Activated T-helper 1 cell treated with anti-CD3 and anti-CD28 coated beads, Interleukin-12 subunit alpha, Interleukin-12 subunit beta, Interleukin-2, Interleukin-4 antibody, amounts not matched to agents 30 ng/mL and 10 ng/mL and 1 ng/mL, durations not matched to agents 14 hours and 24 hours and 36 hours (primary cell): ENCODE data around the gene ZMYM3. TPM values are rescaled to one million over a fixed set of nuclear protein-coding genes. Genes with fewer than 3 reads are reported as not detected.

Experiments
- DNase-seq: peaks from one replicate; pipeline ENCODE4 v3.0.0; 2021; ENCODE audit warnings: low spot score
- H3K27ac Mint-ChIP-seq: one replicate; pipeline ENCODE4 v1.8.0; 2021; ENCODE audit warnings: mild to moderate bottlenecking, mixed read lengths
- H3K27me3 Mint-ChIP-seq: one replicate; pipeline ENCODE4 v1.8.0; 2022; ENCODE audit warnings: mild to moderate bottlenecking, moderate library complexity, mixed read lengths; ENCODE audit not compliant: insufficient read depth
- H3K36me3 Mint-ChIP-seq: one replicate; pipeline ENCODE4 v1.8.0; 2021; ENCODE audit warnings: low read depth, mixed read lengths
- H3K4me1 Mint-ChIP-seq: one replicate; pipeline ENCODE4 v1.8.0; 2021; ENCODE audit warnings: low read depth, mixed read lengths
- H3K4me3 Mint-ChIP-seq: one replicate; pipeline ENCODE4 v1.8.0; 2021; ENCODE audit warnings: mild to moderate bottlenecking, moderate library complexity, mixed read lengths
- H3K9me3 Mint-ChIP-seq: one replicate; pipeline ENCODE4 v1.8.0; 2021; ENCODE audit warnings: mixed read lengths
- intact Hi-C: fragments of 100-400 bp; cut with micrococcal nuclease; formaldehyde crosslinking; loops from one replicate; pipeline ENCODE4 v1.15.1; 2024
- total RNA-seq: library from RNA; stranded (reverse); gene quantifications from 2 replicates; pipeline ENCODE4 v1.2.3, GENCODE V29; 2022

ZMYM3 gene
- total RNA-seq, 1 donor from 2014 or later = 12.6 TPM

- Mint-ChIP-seq H3K4me1 (no peaks in the 10 kb centered on the region), H3K27ac (no peak overlapping the region), H3K27me3 (no peaks in the 10 kb centered on the region), H3K36me3 (peaks cover 40% of the 10 kb centered on the region), H3K9me3 (no peaks in the 10 kb centered on the region), H3K4me3 (no peak overlapping the region)
- no peak for DNase-seq
- intact Hi-C loops = no loop called here
Observed at GRCh38 chrX:71244359-71245128, 9.4 kb downstream of the ZMYM3 start.

GRCh38 chrX:71241301-71241700, 12.6 kb downstream of the ZMYM3 start:
- Mint-ChIP-seq H3K27me3 (no peaks in the 10 kb centered on the region), H3K27ac (no peak overlapping the region), H3K4me3 (no peak overlapping the region), H3K36me3 (peaks cover 37% of the 10 kb centered on the region), H3K9me3 (no peaks in the 10 kb centered on the region), H3K4me1 (no peaks in the 10 kb centered on the region)
- no peak for DNase-seq
- intact Hi-C loops = no loop called here

GRCh38 chrX:71239781-71240180, 14.2 kb downstream of the ZMYM3 start:
- intact Hi-C loops = no loop called here
- no peak overlapping the region for H3K27ac Mint-ChIP-seq
- DNase-seq = no peak
- H3K36me3 Mint-ChIP-seq = peaks cover 33% of the 10 kb centered on the region
- no peaks in the 10 kb centered on the region for H3K9me3 Mint-ChIP-seq
- H3K27me3 Mint-ChIP-seq = no peaks in the 10 kb centered on the region
- no peaks in the 10 kb centered on the region for H3K4me1 Mint-ChIP-seq
- H3K4me3 Mint-ChIP-seq = no peak overlapping the region

GRCh38 chrX:71236836-71237235, 17.1 kb downstream of the ZMYM3 start:
- H3K27ac Mint-ChIP-seq = no peak overlapping the region
- DNase-seq = no peak
- intact Hi-C loops = no loop called here
- no peaks in the 10 kb centered on the region for H3K9me3 Mint-ChIP-seq
- no peaks in the 10 kb centered on the region for H3K27me3 Mint-ChIP-seq
- H3K4me1 Mint-ChIP-seq = no peaks in the 10 kb centered on the region
- peaks cover 18% of the 10 kb centered on the region for H3K36me3 Mint-ChIP-seq
- no peak overlapping the region for H3K4me3 Mint-ChIP-seq

- no peak overlapping the region for H3K27ac Mint-ChIP-seq
- no peaks in the 10 kb centered on the region for H3K27me3 Mint-ChIP-seq
- no peak overlapping the region for H3K4me3 Mint-ChIP-seq
- no peaks in the 10 kb centered on the region for H3K4me1 Mint-ChIP-seq
- H3K9me3 Mint-ChIP-seq = no peaks in the 10 kb centered on the region
- DNase-seq = no peak
- intact Hi-C loops = no loop called here
- peaks cover 10% of the 10 kb centered on the region for H3K36me3 Mint-ChIP-seq
Observed at GRCh38 chrX:71235482-71235881, 18.5 kb downstream of the ZMYM3 start.

GRCh38 chrX:71228063-71228642, 25.8 kb downstream of the ZMYM3 start:
- no peaks in the 10 kb centered on the region for H3K9me3 Mint-ChIP-seq
- intact Hi-C loops = no loop called here
- H3K36me3 Mint-ChIP-seq = no peaks in the 10 kb centered on the region
- DNase-seq = no peak
- no peaks in the 10 kb centered on the region for H3K4me1 Mint-ChIP-seq
- no peak overlapping the region for H3K4me3 Mint-ChIP-seq
- H3K27me3 Mint-ChIP-seq = peaks cover 3% of the 10 kb centered on the region
- no peak overlapping the region for H3K27ac Mint-ChIP-seq

- Mint-ChIP-seq H3K27me3 (peaks cover 3% of the 10 kb centered on the region), H3K4me3 (no peak overlapping the region), H3K9me3 (no peaks in the 10 kb centered on the region), H3K27ac (no peak overlapping the region), H3K36me3 (no peaks in the 10 kb centered on the region), H3K4me1 (no peaks in the 10 kb centered on the region)
- intact Hi-C loops = no loop called here
- no peak for DNase-seq
Observed at GRCh38 chrX:71227370-71228062, 26.4 kb downstream of the ZMYM3 start.

GRCh38 chrX:71225676-71226075, 28.3 kb downstream of the ZMYM3 start:
- Mint-ChIP-seq H3K27me3 (peaks cover 3% of the 10 kb centered on the region), H3K9me3 (no peaks in the 10 kb centered on the region), H3K27ac (no peak overlapping the region), H3K4me1 (no peaks in the 10 kb centered on the region), H3K4me3 (no peak overlapping the region), H3K36me3 (no peaks in the 10 kb centered on the region)
- no peak for DNase-seq
- intact Hi-C loops = no loop called here

GRCh38 chrX:71225009-71225408, 28.9 kb downstream of the ZMYM3 start:
- Mint-ChIP-seq H3K27ac (no peak overlapping the region), H3K9me3 (no peaks in the 10 kb centered on the region), H3K36me3 (no peaks in the 10 kb centered on the region), H3K4me3 (no peak overlapping the region), H3K4me1 (no peaks in the 10 kb centered on the region), H3K27me3 (peaks cover 3% of the 10 kb centered on the region)
- no peak for DNase-seq
- intact Hi-C loops = no loop called here

GRCh38 chrX:71224098-71224708, 29.7 kb downstream of the ZMYM3 start:
- Mint-ChIP-seq H3K4me1 (no peaks in the 10 kb centered on the region), H3K4me3 (no peak overlapping the region), H3K9me3 (no peaks in the 10 kb centered on the region), H3K27me3 (peaks cover 3% of the 10 kb centered on the region), H3K36me3 (no peaks in the 10 kb centered on the region), H3K27ac (no peak overlapping the region)
- DNase-seq = no peak
- intact Hi-C loops = no loop called here

GRCh38 chrX:71222929-71223328, 31.0 kb downstream of the ZMYM3 start, which contains the start of gene GJB1:
TSS of gene GJB1 (plus strand) at chrX:71223224. CDS start at chrX:71223708, 484 bp downstream.
- H3K4me1 Mint-ChIP-seq = no peaks in the 10 kb centered on the region
- no peak within 1 kb of the TSS for H3K4me3 Mint-ChIP-seq
- H3K36me3 Mint-ChIP-seq = no peaks in the 10 kb centered on the region
- H3K9me3 Mint-ChIP-seq = no peaks in the 10 kb centered on the region
- intact Hi-C loops = no loop called here
- no peak within 1 kb of the TSS for H3K27ac Mint-ChIP-seq
- H3K27me3 Mint-ChIP-seq = peaks cover 1% of the 10 kb centered on the region
- DNase-seq = no peak

GRCh38 chrX:71221145-71221544, 32.8 kb downstream of the ZMYM3 start:
- no peaks in the 10 kb centered on the region for H3K9me3 Mint-ChIP-seq
- intact Hi-C loops = no loop called here
- no peaks in the 10 kb centered on the region for H3K4me1 Mint-ChIP-seq
- H3K27ac Mint-ChIP-seq = no peak overlapping the region
- H3K4me3 Mint-ChIP-seq = no peak overlapping the region
- H3K36me3 Mint-ChIP-seq = no peaks in the 10 kb centered on the region
- no peaks in the 10 kb centered on the region for H3K27me3 Mint-ChIP-seq
- DNase-seq = no peak

- no peak overlapping the region for H3K4me3 Mint-ChIP-seq
- DNase-seq = no peak
- H3K27me3 Mint-ChIP-seq = peaks cover 1% of the 10 kb centered on the region
- no peaks in the 10 kb centered on the region for H3K36me3 Mint-ChIP-seq
- no peaks in the 10 kb centered on the region for H3K4me1 Mint-ChIP-seq
- H3K27ac Mint-ChIP-seq = no peak overlapping the region
- H3K9me3 Mint-ChIP-seq = no peaks in the 10 kb centered on the region
- intact Hi-C loops = no loop called here
Observed at GRCh38 chrX:71217298-71217697, 36.6 kb downstream of the ZMYM3 start.
